Glutamatergic neuron (in vitro differentiated cells): ENCODE measurements around the gene IL10RB. TPM values are rescaled to one million over a fixed set of nuclear protein-coding genes. Genes with fewer than 3 reads are reported as not detected.
"Not testable (repeated sequence)": the region's sequence is repeated elsewhere in the genome, so short reads cannot be mapped to it uniquely, and the experiment has no call there.

Source experiments
- DNase-seq: peaks from one replicate; pipeline ENCODE4 v3.0.0; 2022
- H3K27ac Mint-ChIP-seq: one replicate; pipeline ENCODE4 v1.8.0; 2020; ENCODE audit warnings: mild to moderate bottlenecking, mixed read lengths, inconsistent platforms; ENCODE audit not compliant: unreplicated experiment
- H3K27me3 Mint-ChIP-seq: one replicate; pipeline ENCODE4 v1.8.0; 2020; ENCODE audit warnings: mild to moderate bottlenecking, moderate library complexity, mixed read lengths, inconsistent platforms; ENCODE audit not compliant: unreplicated experiment
- H3K36me3 Mint-ChIP-seq: one replicate; pipeline ENCODE4 v1.8.0; 2020; ENCODE audit warnings: mild to moderate bottlenecking, mixed read lengths, inconsistent platforms; ENCODE audit not compliant: unreplicated experiment
- H3K4me1 Mint-ChIP-seq: one replicate; pipeline ENCODE4 v1.8.0; 2020; ENCODE audit warnings: mild to moderate bottlenecking, low read depth, mixed read lengths, inconsistent platforms; ENCODE audit not compliant: unreplicated experiment
- H3K4me3 Mint-ChIP-seq: one replicate; pipeline ENCODE4 v1.8.0; 2020; ENCODE audit warnings: mild to moderate bottlenecking, mixed read lengths, inconsistent platforms; ENCODE audit not compliant: unreplicated experiment
- H3K9me3 Mint-ChIP-seq: one replicate; pipeline ENCODE4 v1.8.0; 2020; ENCODE audit warnings: mild to moderate bottlenecking, moderate library complexity, mixed read lengths, inconsistent platforms; ENCODE audit not compliant: unreplicated experiment
- total RNA-seq: library from RNA; stranded (reverse); fragmentation: NEBNext Ultra II Directional; extraction: Animal tissue kit (Norgen Biotek cat#: 25700); gene quantifications from one replicate; pipeline ENCODE4 v1.2.1, GENCODE V29; 2021; ENCODE audit not compliant: unreplicated experiment
- TF ChIP-seq, protein P1 (sequence below): fragments of 200-600 bp; sonication (generic); IDR thresholded peaks from one replicate; pipeline ENCODE4 v1.5.0; 2021; ENCODE audit not compliant: partially characterized antibody, unreplicated experiment

Gene IL10RB
- total RNA-seq, 1 donor from 2014 or later, result 4.7 TPM

DNA sequence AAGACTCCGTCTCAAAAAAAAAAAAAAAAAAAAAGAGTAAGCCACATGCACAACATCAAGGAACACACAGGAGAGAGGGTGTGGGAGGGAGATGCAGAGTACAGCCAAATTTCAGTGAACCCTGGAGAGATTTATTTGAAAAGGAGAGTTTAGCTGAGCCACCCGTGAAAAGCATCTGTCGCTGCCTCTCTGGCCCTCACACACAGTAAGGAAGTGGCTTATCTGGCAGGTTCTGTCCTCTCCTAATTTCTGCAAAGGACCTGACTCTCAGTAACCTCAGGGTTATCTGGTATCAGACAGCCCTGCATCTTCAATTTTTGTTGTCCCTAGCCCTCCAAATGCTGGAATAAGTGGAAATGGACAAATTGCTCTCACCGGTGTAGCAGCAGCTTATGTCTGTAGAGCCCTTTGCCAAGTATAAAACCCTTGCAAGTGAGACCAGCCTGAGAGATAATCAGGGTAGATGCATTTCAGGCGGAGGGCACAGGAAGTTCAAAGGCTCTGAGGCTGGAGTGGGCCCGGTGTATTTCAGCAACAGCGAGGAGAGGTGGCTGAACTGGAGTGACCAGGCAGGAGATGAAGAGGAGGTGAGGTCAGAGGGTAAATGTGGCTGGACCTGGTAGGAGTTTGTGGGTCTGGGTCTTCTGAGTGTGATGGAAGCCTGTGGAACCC, 16.7 kb upstream of the IL10RB start:
- DNase-seq, result no peak
- Mint-ChIP-seq H3K4me1 (peaks cover 2% of the 10 kb centered on the region), H3K27me3 (no peaks in the 10 kb centered on the region), H3K4me3 (no peak overlapping the region), H3K27ac (no peak overlapping the region), H3K36me3 (peaks cover 4% of the 10 kb centered on the region), H3K9me3 (no peaks in the 10 kb centered on the region)
- TF ChIP-seq, protein P1, sequence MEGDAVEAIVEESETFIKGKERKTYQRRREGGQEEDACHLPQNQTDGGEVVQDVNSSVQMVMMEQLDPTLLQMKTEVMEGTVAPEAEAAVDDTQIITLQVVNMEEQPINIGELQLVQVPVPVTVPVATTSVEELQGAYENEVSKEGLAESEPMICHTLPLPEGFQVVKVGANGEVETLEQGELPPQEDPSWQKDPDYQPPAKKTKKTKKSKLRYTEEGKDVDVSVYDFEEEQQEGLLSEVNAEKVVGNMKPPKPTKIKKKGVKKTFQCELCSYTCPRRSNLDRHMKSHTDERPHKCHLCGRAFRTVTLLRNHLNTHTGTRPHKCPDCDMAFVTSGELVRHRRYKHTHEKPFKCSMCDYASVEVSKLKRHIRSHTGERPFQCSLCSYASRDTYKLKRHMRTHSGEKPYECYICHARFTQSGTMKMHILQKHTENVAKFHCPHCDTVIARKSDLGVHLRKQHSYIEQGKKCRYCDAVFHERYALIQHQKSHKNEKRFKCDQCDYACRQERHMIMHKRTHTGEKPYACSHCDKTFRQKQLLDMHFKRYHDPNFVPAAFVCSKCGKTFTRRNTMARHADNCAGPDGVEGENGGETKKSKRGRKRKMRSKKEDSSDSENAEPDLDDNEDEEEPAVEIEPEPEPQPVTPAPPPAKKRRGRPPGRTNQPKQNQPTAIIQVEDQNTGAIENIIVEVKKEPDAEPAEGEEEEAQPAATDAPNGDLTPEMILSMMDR, result no peak

DNA sequence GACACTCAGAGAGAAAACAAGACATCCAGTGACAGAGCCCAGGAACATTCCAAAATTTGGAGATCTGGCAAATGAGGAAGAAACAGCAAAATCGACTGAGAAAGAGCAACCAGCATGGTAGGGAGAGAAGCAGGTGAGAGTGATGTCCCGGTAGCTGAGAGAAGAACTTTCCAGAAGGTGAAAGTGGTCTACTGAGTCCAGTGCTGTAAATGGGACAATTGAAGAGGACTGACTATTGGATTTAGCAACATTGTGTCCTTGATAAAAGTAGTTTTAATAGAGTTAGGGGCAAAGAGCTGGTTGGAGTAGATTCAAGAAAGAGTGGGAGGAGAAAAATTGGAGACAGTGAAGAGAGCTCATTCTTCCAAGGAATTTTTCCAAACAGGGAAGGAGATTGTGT, 15.0 kb upstream of the IL10RB start:
- TF ChIP-seq, protein P1, result no peak

DNA sequence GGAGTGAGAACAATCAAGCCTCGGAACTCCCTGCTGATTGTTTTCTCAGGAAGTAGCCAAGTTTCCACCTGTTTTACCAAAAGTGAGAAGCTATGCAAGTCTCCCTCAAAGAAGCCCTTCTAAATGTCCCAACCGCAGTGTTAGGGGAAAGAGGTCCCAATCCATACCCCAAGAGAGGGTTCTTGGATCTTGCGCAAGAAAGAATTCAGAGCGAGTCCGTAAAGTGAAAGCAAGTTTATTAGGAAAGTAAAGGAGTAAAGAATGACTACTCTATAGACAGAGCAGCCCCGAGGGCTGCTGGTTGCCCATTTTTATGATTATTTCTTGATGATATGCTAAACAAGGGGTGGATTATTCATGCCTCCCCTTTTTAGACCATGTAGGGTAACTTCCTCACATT, 12.8 kb upstream of the IL10RB start:
- H3K4me1 Mint-ChIP-seq, DNase-seq, H3K27me3 Mint-ChIP-seq, H3K27ac Mint-ChIP-seq, H3K4me3 Mint-ChIP-seq, H3K9me3 Mint-ChIP-seq: not testable (repeated sequence)
- H3K36me3 Mint-ChIP-seq, result peaks cover 14% of the 10 kb centered on the region

More for the DNA sequence above, 15.0 kb upstream of the IL10RB start:
- Mint-ChIP-seq H3K4me3 (no peak overlapping the region), H3K27ac (no peak overlapping the region), H3K9me3 (no peaks in the 10 kb centered on the region), H3K27me3 (no peaks in the 10 kb centered on the region), H3K36me3 (peaks cover 4% of the 10 kb centered on the region), H3K4me1 (peaks cover 2% of the 10 kb centered on the region)
- DNase-seq, result no peak

DNA sequence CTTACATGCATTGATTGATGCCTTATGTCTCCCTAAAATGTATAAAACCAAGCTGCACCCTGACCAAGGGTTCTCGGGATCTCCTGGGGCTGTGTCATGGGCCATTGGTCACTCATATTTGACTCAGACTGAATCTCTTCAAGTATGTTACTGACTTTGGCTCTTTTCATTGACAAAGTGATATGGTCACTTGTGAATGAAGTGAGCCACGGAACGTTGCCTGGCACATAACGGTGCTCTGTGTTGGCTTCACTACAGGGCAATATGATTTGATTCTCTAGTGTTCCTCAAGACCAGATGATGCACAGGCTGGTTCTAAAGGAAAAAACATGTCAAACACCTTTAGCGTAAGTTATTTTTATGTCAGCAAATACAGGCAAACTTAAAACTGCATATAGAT, 11.4 kb upstream of the IL10RB start:
- Mint-ChIP-seq H3K4me3 (no peak overlapping the region), H3K9me3 (peaks cover 4% of the 10 kb centered on the region), H3K4me1 (peaks cover 8% of the 10 kb centered on the region), H3K27ac (no peak overlapping the region), H3K36me3 (peaks cover 18% of the 10 kb centered on the region), H3K27me3 (peaks cover 5% of the 10 kb centered on the region)
- no peak for DNase-seq
- TF ChIP-seq, protein P1, result no peak

DNA sequence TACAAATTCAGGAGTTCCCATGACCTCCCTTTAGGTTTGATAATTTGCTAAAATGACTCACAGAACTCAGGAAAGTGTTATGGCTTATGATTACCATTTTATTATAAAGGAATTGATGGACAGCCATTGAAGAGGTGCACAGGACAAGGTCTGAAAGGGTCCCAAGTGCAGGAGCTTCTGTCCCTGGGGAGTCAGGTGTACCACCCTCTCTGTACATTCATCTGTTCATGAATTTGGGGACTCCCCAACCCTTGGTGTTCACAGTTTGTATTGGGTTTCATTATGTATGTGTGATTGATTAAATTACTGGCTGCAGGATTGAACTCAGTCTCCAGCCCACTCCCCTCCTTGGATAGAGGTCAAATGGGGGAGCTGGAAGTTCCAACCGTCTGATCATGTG, 10.8 kb upstream of the IL10RB start:
- peaks cover 18% of the 10 kb centered on the region for H3K36me3 Mint-ChIP-seq
- peaks cover 4% of the 10 kb centered on the region for H3K9me3 Mint-ChIP-seq
- no peak overlapping the region for H3K27ac Mint-ChIP-seq
- peaks cover 8% of the 10 kb centered on the region for H3K4me1 Mint-ChIP-seq
- H3K4me3 Mint-ChIP-seq, result no peak overlapping the region
- peaks cover 5% of the 10 kb centered on the region for H3K27me3 Mint-ChIP-seq
- TF ChIP-seq, protein P1, result no peak
- no peak for DNase-seq
